Right lung (tissue), 5 donors: Measurements from ENCODE around the gene OR10G2. TPM values are rescaled to one million over a fixed set of nuclear protein-coding genes. Genes with fewer than 3 reads are reported as not detected.

ENCODE experiments used
- polyA plus RNA-seq, 5 donors: library from polyadenylated mRNA; unstranded; fragments of 120-200 nt; gene quantifications; one replicate each; pipeline versions ENCODE4 v1.2.1 to v1.2.3, GENCODE V29; 2013; ENCODE audit warnings: inconsistent platforms in 1 of 5, low replicate concordance in 1 of 5; ENCODE audit not compliant: insufficient read length in 5 of 5, insufficient read depth in 1 of 5

Gene OR10G2
- polyA plus RNA-seq, 5 donors: not detected

Other genes starting within 250 kb of the OR10G2 start
- 10 to 100 TPM; 63.5 to 85.8 (median 70.2) TPM for gene CHD8, start 178.8 kb downstream of the OR10G2 start, polyA plus RNA-seq
- 10 to 100 TPM; 36.0 to 53.8 (median 47.9) TPM for gene RAB2B, start 158.0 kb downstream of the OR10G2 start, polyA plus RNA-seq
- gene TOX4, start 157.7 kb downstream of the OR10G2 start, polyA plus RNA-seq: 10 to 100 TPM; 51.3 to 69.4 (median 61.6) TPM
- 100 to 1,000 TPM in 2 of 5 donors, 10 to 100 TPM in 3; 77.3 to 111 (median 99.8) TPM for gene METTL3, start 123.6 kb downstream of the OR10G2 start, polyA plus RNA-seq
- 10 to 100 TPM; 29.4 to 44.6 (median 33.1) TPM for gene SALL2, start 108.6 kb downstream of the OR10G2 start, polyA plus RNA-seq
- gene OR10G3, start 54.9 kb downstream of the OR10G2 start, polyA plus RNA-seq: under 1 TPM in 4 of 5 donors, not detected in 1; 0.06 to 0.18 (median 0.10) TPM
- gene OR4E2, start 18.9 kb upstream of the OR10G2 start, polyA plus RNA-seq: under 1 TPM in 1 of 5 donors, not detected in 4; 0.05 TPM
- under 1 TPM in 2 of 5 donors, not detected in 3; 0.05 to 0.06 TPM for gene OR4E1, start 38.9 kb upstream of the OR10G2 start, polyA plus RNA-seq